Activated CD8-positive, alpha-beta T cell treated with anti-CD3 and anti-CD28 coated beads for 36 hours (primary cell): ENCODE measurements around the gene KRTAP21-3. TPM values are rescaled to one million over a fixed set of nuclear protein-coding genes. Genes with fewer than 3 reads are reported as not detected.

Experiments used
- ATAC-seq: fragments of 200-7000 bp; cut with Tn5 transposase; one replicate; pipeline ENCODE4 v1.10.0; 2021; ENCODE audit warnings: mild to moderate bottlenecking, moderate library complexity
- CTCF ChIA-PET: fragments of 350-600 bp; sonication (Branson Sonifier 250); formaldehyde crosslinking; loops from one replicate; lab custom pipeline; 2021; ENCODE audit warnings: antibody characterized with exemption; lab: Charles Lee
- POLR2A ChIA-PET: fragments of 350-600 bp; sonication (Branson Sonifier 250); formaldehyde crosslinking; loops from one replicate; lab custom pipeline; 2021; ENCODE audit warnings: antibody characterized with exemption; lab: Charles Lee
- DNase-seq: peaks from one replicate; pipeline ENCODE4 v3.0.0-alpha.2; 2020
- H3K27ac Mint-ChIP-seq: one replicate; pipeline ENCODE4 v1.8.0; 2021; ENCODE audit warnings: mild to moderate bottlenecking, mixed read lengths
- H3K27me3 Mint-ChIP-seq: one replicate; pipeline ENCODE4 v1.8.0; 2021; ENCODE audit warnings: mixed read lengths
- H3K36me3 Mint-ChIP-seq: one replicate; pipeline ENCODE4 v1.8.0; 2021; ENCODE audit warnings: low read depth, mixed read lengths
- H3K4me1 Mint-ChIP-seq: one replicate; pipeline ENCODE4 v1.8.0; 2021; ENCODE audit warnings: low read depth, mixed read lengths
- H3K4me3 Mint-ChIP-seq: one replicate; pipeline ENCODE4 v1.8.0; 2021; ENCODE audit warnings: mild to moderate bottlenecking, moderate library complexity, mixed read lengths
- H3K9me3 Mint-ChIP-seq: one replicate; pipeline ENCODE4 v1.8.0; 2021; ENCODE audit warnings: mixed read lengths
- intact Hi-C: fragments of 100-400 bp; cut with micrococcal nuclease; formaldehyde crosslinking; loops from one replicate; pipeline ENCODE4 v1.10.0; 2022
- total RNA-seq, 2 experiments: library from RNA; stranded (reverse); gene quantifications; one replicate each; pipeline ENCODE4 v1.2.3, GENCODE V29; 2021
- TF ChIP-seq, protein P1 (sequence below): fragments of 200-600 bp; IDR thresholded peaks from one replicate; pipeline ENCODE4 v1.8.0; 2022; ENCODE audit warnings: antibody characterized with exemption, mild to moderate bottlenecking

The KRTAP21-3 gene
- total RNA-seq, 2 experiments from 2014 or later: not detected

DNA sequence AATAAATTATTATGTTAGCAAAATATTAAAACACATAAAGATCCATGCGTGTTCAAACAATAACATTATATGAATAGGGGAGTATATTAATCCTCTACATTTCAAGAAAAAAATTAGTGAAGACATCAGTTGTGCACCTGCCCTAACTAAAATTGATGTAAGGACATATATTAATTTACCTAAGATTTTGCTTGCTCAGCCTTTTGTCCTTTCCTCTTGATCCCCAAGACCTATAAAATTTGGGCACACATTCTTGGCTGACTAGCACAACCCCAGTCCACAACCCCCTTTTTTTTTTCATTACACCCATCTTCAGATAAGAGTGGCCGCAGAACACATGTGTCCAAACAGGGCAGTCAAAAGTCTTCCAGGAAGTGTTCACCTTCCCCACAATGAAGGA is 21.9 kb upstream of the KRTAP21-3 start:
- TF ChIP-seq, protein P1, sequence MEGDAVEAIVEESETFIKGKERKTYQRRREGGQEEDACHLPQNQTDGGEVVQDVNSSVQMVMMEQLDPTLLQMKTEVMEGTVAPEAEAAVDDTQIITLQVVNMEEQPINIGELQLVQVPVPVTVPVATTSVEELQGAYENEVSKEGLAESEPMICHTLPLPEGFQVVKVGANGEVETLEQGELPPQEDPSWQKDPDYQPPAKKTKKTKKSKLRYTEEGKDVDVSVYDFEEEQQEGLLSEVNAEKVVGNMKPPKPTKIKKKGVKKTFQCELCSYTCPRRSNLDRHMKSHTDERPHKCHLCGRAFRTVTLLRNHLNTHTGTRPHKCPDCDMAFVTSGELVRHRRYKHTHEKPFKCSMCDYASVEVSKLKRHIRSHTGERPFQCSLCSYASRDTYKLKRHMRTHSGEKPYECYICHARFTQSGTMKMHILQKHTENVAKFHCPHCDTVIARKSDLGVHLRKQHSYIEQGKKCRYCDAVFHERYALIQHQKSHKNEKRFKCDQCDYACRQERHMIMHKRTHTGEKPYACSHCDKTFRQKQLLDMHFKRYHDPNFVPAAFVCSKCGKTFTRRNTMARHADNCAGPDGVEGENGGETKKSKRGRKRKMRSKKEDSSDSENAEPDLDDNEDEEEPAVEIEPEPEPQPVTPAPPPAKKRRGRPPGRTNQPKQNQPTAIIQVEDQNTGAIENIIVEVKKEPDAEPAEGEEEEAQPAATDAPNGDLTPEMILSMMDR: no peak
- intact Hi-C loops: no loop called here
- ATAC-seq (no peak), DNase-seq (no peak)
- Mint-ChIP-seq H3K27me3 (peaks cover 3% of the 10 kb centered on the region), H3K9me3 (no peaks in the 10 kb centered on the region), H3K27ac (no peak overlapping the region), H3K36me3 (no peaks in the 10 kb centered on the region), H3K4me3 (no peak overlapping the region), H3K4me1 (no peaks in the 10 kb centered on the region)
- ChIA-PET POLR2A (no interaction called here), CTCF (no interaction called here)

DNA sequence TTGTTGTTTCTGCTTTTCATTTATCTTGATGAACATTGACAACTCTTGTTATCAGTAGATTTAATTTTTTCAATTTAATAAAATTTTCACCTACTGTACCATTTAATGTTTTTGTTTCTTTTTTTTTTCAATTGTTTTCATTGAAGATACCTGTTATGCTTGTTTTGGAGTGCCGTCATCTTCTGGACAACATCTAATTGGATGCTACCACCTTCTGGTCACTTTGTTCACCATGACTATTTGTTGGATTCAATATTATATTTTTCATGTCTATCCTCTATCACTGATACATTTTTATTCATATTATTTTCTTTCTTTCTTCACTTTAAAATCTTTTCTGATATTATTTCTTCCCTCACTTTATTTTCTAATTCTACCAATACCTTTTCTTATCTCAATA is 14.4 kb upstream of the KRTAP21-3 start:
- Mint-ChIP-seq H3K36me3 (no peaks in the 10 kb centered on the region), H3K4me1 (no peaks in the 10 kb centered on the region), H3K27ac (no peak overlapping the region), H3K4me3 (no peak overlapping the region), H3K9me3 (peaks cover 2% of the 10 kb centered on the region), H3K27me3 (peaks cover 9% of the 10 kb centered on the region)
- ChIA-PET POLR2A (no interaction called here), CTCF (no interaction called here)
- DNase-seq: no peak
- intact Hi-C loops: no loop called here
- no peak for ATAC-seq
- TF ChIP-seq, protein P1: no peak

DNA sequence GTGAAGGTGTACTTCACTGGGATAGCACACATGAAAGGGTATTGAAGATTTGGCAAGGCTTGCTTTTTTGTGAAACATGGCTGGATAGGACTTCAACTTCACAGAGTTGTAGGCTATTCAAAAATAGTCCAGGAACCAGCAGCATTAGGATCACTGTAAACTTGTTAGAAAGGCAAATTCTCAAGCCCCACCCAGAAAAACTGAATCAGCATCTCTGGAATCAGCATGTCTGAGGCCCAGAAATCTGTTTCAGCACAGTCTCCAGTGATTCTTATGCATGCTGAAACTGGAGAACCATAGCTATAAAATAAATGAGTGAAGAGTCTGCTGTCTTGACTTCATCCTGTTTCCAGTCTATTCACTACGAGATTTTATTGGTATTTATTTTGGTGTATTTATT is 8.1 kb upstream of the KRTAP21-3 start:
- Mint-ChIP-seq H3K4me1 (no peaks in the 10 kb centered on the region), H3K27ac (no peak overlapping the region), H3K36me3 (no peaks in the 10 kb centered on the region), H3K9me3 (peaks cover 2% of the 10 kb centered on the region), H3K27me3 (peaks cover 18% of the 10 kb centered on the region), H3K4me3 (no peak overlapping the region)
- TF ChIP-seq, protein P1: no peak
- intact Hi-C loops: no loop called here
- ChIA-PET POLR2A (no interaction called here), CTCF (no interaction called here)
- DNase-seq (no peak), ATAC-seq (no peak)

DNA sequence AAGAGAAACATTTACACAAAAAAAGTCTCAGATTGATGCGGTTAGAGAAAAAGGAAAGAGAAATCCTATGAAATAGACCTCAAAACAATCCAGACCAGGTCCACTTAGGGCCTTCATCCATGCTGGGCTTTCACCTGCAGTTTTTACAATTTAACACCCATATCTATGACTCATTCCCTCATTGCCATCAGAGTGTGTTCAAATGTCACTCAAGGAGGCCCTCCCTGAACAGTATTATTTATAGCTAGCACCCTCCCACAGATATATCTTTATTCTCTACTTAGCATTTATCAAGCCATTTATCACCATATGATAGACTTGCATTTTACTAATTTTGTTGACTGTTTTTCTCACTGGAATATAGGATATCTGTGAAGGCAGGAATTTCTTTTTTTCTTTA is 824 bp upstream of the KRTAP21-3 start:
- peak overlapping the region; percentile 78 for H3K27ac Mint-ChIP-seq

DNA sequence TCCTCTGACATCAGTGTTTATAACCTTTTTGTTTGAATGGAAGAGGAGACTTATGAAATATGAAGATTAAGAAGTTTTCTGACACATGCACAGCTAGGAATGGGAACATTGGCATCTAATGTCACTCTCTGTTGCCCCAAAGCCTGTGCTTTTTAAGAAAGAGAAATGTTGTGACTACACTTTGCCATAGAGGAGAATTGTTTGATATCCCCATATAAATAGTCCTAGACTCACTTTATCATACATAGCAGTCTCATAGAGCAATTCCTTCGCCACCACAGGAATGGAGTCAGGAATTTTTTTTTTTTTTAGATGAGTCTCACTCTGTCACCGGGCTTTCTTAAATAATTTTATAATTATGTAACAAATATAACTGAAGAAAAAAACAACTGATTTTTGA is 1.5 kb downstream of the KRTAP21-3 start:
- H3K9me3 Mint-ChIP-seq: peaks cover 10% of the 10 kb centered on the region
- ATAC-seq (no peak), DNase-seq (no peak)
- intact Hi-C loops: no loop called here
- ChIA-PET POLR2A (no interaction called here), CTCF (no interaction called here)
- H3K4me3 Mint-ChIP-seq: no peak overlapping the region
- H3K27me3 Mint-ChIP-seq: peaks cover 1% of the 10 kb centered on the region
- peaks cover 25% of the 10 kb centered on the region for H3K4me1 Mint-ChIP-seq
- H3K27ac Mint-ChIP-seq: peak overlapping the region; percentile 70
- TF ChIP-seq, protein P1: no peak
- peaks cover 2% of the 10 kb centered on the region for H3K36me3 Mint-ChIP-seq

More for the DNA sequence above, 824 bp upstream of the KRTAP21-3 start:
- ChIA-PET POLR2A (no interaction called here), CTCF (no interaction called here)
- Mint-ChIP-seq H3K4me3 (no peak overlapping the region), H3K36me3 (peaks cover 2% of the 10 kb centered on the region), H3K4me1 (peaks cover 25% of the 10 kb centered on the region), H3K9me3 (peaks cover 7% of the 10 kb centered on the region), H3K27me3 (peaks cover 6% of the 10 kb centered on the region)
- peak; percentile 66 for ATAC-seq
- TF ChIP-seq, protein P1: no peak
- DNase-seq: peak; percentile 8
- intact Hi-C loops: no loop called here
